ENCODE measurements around the gene EPS8.

- TF ChIP-seq EP300 (IDR thresholded peaks at IDR 0.05) (no peak), POLR2A (IDR thresholded peaks at IDR 0.05) (no peak)
- TF ChIP-seq, protein P1, sequence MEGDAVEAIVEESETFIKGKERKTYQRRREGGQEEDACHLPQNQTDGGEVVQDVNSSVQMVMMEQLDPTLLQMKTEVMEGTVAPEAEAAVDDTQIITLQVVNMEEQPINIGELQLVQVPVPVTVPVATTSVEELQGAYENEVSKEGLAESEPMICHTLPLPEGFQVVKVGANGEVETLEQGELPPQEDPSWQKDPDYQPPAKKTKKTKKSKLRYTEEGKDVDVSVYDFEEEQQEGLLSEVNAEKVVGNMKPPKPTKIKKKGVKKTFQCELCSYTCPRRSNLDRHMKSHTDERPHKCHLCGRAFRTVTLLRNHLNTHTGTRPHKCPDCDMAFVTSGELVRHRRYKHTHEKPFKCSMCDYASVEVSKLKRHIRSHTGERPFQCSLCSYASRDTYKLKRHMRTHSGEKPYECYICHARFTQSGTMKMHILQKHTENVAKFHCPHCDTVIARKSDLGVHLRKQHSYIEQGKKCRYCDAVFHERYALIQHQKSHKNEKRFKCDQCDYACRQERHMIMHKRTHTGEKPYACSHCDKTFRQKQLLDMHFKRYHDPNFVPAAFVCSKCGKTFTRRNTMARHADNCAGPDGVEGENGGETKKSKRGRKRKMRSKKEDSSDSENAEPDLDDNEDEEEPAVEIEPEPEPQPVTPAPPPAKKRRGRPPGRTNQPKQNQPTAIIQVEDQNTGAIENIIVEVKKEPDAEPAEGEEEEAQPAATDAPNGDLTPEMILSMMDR (IDR thresholded peaks at IDR 0.05), result no peak
Observed at GRCh38 chr12:15636060-15636890, 152.9 kb downstream of the EPS8 start.

Data from stomach (tissue), 4 donors.